WTC11 (cell line): ENCODE measurements around the gene KLHL22. TPM values are rescaled to one million over a fixed set of nuclear protein-coding genes. Genes with fewer than 3 reads are reported as not detected.

ENCODE experiments used
- ETV6 ChIP-seq: sonication (generic); formaldehyde crosslinking; IDR thresholded peaks from 2 replicates; pipeline ENCODE4 v1.8.1; 2022; ENCODE audit warnings: mild to moderate bottlenecking, missing genetic modification reagents
- FOXP1 ChIP-seq: sonication (generic); formaldehyde crosslinking; IDR thresholded peaks from 2 replicates; pipeline ENCODE4 v1.8.0; 2022; ENCODE audit warnings: missing genetic modification reagents, mild to moderate bottlenecking, moderate library complexity, borderline replicate concordance
- HMGA2 ChIP-seq: fragments of 250-450 bp; sonication (Bioruptor Pico); IDR thresholded peaks from 2 replicates; pipeline ENCODE4 v1.4.0; 2021; ENCODE audit warnings: mild to moderate bottlenecking, moderate library complexity
- JAZF1 ChIP-seq: fragments of 250-450 bp; sonication (Bioruptor Pico); IDR thresholded peaks from 2 replicates; pipeline ENCODE4 v1.9.0; 2021; ENCODE audit warnings: moderate library complexity, mild to moderate bottlenecking, inconsistent platforms
- MXD4 ChIP-seq: fragments of 250-450 bp; sonication (Bioruptor Pico); IDR thresholded peaks from 2 replicates; pipeline ENCODE4 v1.8.0; 2021; ENCODE audit warnings: mild to moderate bottlenecking, moderate library complexity, borderline replicate concordance
- MYBL2 ChIP-seq: sonication (generic); formaldehyde crosslinking; IDR thresholded peaks from 2 replicates; pipeline ENCODE4 v1.8.1; 2023; ENCODE audit warnings: mild to moderate bottlenecking, moderate library complexity, missing genetic modification reagents
- NR1H2 ChIP-seq: sonication (generic); formaldehyde crosslinking; IDR thresholded peaks from 2 replicates; pipeline ENCODE4 v1.9.0; 2021; ENCODE audit warnings: mild to moderate bottlenecking, moderate library complexity, missing genetic modification reagents
- NR3C1 ChIP-seq: sonication (generic); formaldehyde crosslinking; conservative IDR thresholded peaks from 2 replicates; pipeline ENCODE4 v1.8.1; 2023; ENCODE audit warnings: low read depth, mild to moderate bottlenecking, missing genetic modification reagents
- RELA ChIP-seq: sonication (generic); formaldehyde crosslinking; IDR thresholded peaks from 2 replicates; pipeline ENCODE4 v1.8.1; 2022; ENCODE audit warnings: missing genetic modification reagents, mild to moderate bottlenecking, borderline replicate concordance
- SMAD3 ChIP-seq: sonication (generic); formaldehyde crosslinking; IDR thresholded peaks from 2 replicates; pipeline ENCODE4 v1.8.0; 2022; ENCODE audit warnings: missing genetic modification reagents, mild to moderate bottlenecking, borderline replicate concordance
- SOX15 ChIP-seq: fragments of 250-450 bp; sonication (Bioruptor Pico); IDR thresholded peaks from 2 replicates; pipeline ENCODE4 v1.9.0; 2021; ENCODE audit warnings: mild to moderate bottlenecking
- ZBTB21 ChIP-seq: sonication (generic); formaldehyde crosslinking; IDR thresholded peaks from 2 replicates; pipeline ENCODE4 v1.8.1; 2023; ENCODE audit warnings: mild to moderate bottlenecking, missing genetic modification reagents, borderline replicate concordance
- total RNA-seq: library from RNA; stranded (reverse); gene quantifications from 3 replicates; pipeline ENCODE4 v1.2.3, GENCODE V29; 2021
- TF ChIP-seq, protein P1 (sequence below): sonication (generic); formaldehyde crosslinking; IDR thresholded peaks from 2 replicates; pipeline ENCODE4 v1.8.1; 2023; ENCODE audit warnings: mild to moderate bottlenecking, missing genetic modification reagents
- TF ChIP-seq, protein P2 (sequence below): sonication (generic); formaldehyde crosslinking; IDR thresholded peaks from 2 replicates; pipeline ENCODE4 v1.8.0; 2022; ENCODE audit warnings: mild to moderate bottlenecking, missing genetic modification reagents
- TF ChIP-seq, protein P3 (sequence below): sonication (generic); formaldehyde crosslinking; IDR thresholded peaks from 2 replicates; pipeline ENCODE4 v1.8.1; 2023; ENCODE audit warnings: mild to moderate bottlenecking, missing genetic modification reagents
- TF ChIP-seq, protein P4 (sequence below): sonication (generic); formaldehyde crosslinking; IDR thresholded peaks from 2 replicates; pipeline ENCODE4 v1.8.0; 2022; ENCODE audit warnings: mild to moderate bottlenecking, missing genetic modification reagents
- TF ChIP-seq, protein P5 (sequence below): fragments of 250-450 bp; sonication (Bioruptor Pico); conservative IDR thresholded peaks from 2 replicates; pipeline ENCODE4 v1.9.0; 2021; ENCODE audit warnings: mild to moderate bottlenecking
- TF ChIP-seq, protein P6 (sequence below): sonication (generic); formaldehyde crosslinking; IDR thresholded peaks from 2 replicates; pipeline ENCODE4 v1.8.0; 2023; ENCODE audit warnings: missing genetic modification reagents, mild to moderate bottlenecking, borderline replicate concordance
- TF ChIP-seq, protein P7 (sequence below): sonication (generic); formaldehyde crosslinking; IDR thresholded peaks from 2 replicates; pipeline ENCODE4 v1.8.1; 2022; ENCODE audit warnings: low read depth, missing genetic modification reagents, borderline replicate concordance
- TF ChIP-seq, protein P8 (sequence below): fragments of 250-450 bp; sonication (Bioruptor Pico); IDR thresholded peaks from 2 replicates; pipeline ENCODE4 v1.8.0; 2021; ENCODE audit warnings: mild to moderate bottlenecking
- TF ChIP-seq, protein P9 (sequence below): sonication (generic); formaldehyde crosslinking; IDR thresholded peaks from 2 replicates; pipeline ENCODE4 v1.8.0; 2022; ENCODE audit warnings: mild to moderate bottlenecking, missing genetic modification reagents

Gene KLHL22
- total RNA-seq, 1 experiment from 2014 or later, result 15.7 TPM

DNA sequence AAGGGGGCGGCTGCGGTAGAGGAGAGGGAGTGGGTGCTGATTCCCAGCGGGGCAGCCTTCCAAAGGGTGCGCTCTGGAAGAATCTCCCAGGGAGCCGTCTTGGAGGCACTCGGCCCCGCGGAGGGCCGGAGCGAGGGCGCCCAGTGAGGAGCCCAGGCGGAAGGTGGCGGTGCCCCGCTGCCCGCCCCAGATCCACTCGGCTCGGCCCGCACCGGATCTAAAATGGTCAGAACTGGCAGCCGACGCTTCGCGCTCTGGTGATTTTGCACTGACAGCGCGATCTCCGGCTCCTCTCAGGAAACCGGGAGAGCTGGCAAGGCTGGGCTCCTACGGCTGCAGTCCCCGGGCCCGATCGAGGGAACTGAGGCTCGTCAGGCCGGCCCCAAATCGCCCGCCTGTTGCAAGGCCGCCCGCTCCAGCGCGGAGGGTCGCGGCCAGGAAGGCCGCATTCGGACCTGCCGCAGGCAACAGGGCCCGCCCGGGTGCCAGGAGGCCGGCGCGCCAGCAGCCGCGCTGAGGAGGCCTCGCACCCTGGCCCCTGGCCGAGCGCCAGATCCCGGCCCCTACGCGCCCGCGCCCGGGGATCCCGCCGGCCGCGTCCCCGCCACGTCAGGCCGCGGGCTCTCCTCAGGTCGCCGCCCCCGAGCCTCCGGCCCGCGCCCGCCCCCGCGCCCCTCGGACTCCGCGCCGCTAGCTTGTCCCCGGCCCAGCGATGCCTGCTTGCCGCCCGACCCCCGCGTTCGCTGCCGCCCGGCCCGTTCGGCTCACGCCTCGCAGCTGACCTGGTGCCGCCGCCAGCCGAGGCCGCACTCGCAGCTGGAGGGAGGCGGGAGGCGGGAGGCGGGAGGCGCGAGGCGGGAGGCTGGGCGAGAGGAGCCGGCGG, at the start of gene KLHL22 (continued):
- TF ChIP-seq SMAD3 (CRISPR knock-in tag) (no peak), JAZF1 (CRISPR knock-in tag) (no peak), MXD4 (no peak), SOX15 (CRISPR knock-in tag) (no peak), ETV6 (CRISPR knock-in tag) (no peak; the same call in 1 of the 2 replicates), MYBL2 (CRISPR knock-in tag) (no peak), NR1H2 (CRISPR knock-in tag) (no peak), NR3C1 (CRISPR knock-in tag) (no peak), RELA (CRISPR knock-in tag) (no peak), ZBTB21 (no peak), HMGA2 (CRISPR knock-in tag) (no peak), FOXP1 (CRISPR knock-in tag) (no peak)
- TF ChIP-seq, protein P1, sequence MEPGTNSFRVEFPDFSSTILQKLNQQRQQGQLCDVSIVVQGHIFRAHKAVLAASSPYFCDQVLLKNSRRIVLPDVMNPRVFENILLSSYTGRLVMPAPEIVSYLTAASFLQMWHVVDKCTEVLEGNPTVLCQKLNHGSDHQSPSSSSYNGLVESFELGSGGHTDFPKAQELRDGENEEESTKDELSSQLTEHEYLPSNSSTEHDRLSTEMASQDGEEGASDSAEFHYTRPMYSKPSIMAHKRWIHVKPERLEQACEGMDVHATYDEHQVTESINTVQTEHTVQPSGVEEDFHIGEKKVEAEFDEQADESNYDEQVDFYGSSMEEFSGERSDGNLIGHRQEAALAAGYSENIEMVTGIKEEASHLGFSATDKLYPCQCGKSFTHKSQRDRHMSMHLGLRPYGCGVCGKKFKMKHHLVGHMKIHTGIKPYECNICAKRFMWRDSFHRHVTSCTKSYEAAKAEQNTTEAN (CRISPR knock-in tag), result no peak
- TF ChIP-seq, protein P2, sequence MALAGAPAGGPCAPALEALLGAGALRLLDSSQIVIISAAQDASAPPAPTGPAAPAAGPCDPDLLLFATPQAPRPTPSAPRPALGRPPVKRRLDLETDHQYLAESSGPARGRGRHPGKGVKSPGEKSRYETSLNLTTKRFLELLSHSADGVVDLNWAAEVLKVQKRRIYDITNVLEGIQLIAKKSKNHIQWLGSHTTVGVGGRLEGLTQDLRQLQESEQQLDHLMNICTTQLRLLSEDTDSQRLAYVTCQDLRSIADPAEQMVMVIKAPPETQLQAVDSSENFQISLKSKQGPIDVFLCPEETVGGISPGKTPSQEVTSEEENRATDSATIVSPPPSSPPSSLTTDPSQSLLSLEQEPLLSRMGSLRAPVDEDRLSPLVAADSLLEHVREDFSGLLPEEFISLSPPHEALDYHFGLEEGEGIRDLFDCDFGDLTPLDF, result no peak
- TF ChIP-seq, protein P3, sequence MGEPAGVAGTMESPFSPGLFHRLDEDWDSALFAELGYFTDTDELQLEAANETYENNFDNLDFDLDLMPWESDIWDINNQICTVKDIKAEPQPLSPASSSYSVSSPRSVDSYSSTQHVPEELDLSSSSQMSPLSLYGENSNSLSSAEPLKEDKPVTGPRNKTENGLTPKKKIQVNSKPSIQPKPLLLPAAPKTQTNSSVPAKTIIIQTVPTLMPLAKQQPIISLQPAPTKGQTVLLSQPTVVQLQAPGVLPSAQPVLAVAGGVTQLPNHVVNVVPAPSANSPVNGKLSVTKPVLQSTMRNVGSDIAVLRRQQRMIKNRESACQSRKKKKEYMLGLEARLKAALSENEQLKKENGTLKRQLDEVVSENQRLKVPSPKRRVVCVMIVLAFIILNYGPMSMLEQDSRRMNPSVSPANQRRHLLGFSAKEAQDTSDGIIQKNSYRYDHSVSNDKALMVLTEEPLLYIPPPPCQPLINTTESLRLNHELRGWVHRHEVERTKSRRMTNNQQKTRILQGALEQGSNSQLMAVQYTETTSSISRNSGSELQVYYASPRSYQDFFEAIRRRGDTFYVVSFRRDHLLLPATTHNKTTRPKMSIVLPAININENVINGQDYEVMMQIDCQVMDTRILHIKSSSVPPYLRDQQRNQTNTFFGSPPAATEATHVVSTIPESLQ (CRISPR knock-in tag), result no peak
- TF ChIP-seq, protein P4, sequence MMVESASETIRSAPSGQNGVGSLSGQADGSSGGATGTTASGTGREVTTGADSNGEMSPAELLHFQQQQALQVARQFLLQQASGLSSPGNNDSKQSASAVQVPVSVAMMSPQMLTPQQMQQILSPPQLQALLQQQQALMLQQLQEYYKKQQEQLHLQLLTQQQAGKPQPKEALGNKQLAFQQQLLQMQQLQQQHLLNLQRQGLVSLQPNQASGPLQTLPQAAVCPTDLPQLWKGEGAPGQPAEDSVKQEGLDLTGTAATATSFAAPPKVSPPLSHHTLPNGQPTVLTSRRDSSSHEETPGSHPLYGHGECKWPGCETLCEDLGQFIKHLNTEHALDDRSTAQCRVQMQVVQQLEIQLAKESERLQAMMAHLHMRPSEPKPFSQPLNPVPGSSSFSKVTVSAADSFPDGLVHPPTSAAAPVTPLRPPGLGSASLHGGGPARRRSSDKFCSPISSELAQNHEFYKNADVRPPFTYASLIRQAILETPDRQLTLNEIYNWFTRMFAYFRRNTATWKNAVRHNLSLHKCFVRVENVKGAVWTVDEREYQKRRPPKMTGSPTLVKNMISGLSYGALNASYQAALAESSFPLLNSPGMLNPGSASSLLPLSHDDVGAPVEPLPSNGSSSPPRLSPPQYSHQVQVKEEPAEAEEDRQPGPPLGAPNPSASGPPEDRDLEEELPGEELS (CRISPR knock-in tag), result peak; percentile 57
- TF ChIP-seq, protein P5, sequence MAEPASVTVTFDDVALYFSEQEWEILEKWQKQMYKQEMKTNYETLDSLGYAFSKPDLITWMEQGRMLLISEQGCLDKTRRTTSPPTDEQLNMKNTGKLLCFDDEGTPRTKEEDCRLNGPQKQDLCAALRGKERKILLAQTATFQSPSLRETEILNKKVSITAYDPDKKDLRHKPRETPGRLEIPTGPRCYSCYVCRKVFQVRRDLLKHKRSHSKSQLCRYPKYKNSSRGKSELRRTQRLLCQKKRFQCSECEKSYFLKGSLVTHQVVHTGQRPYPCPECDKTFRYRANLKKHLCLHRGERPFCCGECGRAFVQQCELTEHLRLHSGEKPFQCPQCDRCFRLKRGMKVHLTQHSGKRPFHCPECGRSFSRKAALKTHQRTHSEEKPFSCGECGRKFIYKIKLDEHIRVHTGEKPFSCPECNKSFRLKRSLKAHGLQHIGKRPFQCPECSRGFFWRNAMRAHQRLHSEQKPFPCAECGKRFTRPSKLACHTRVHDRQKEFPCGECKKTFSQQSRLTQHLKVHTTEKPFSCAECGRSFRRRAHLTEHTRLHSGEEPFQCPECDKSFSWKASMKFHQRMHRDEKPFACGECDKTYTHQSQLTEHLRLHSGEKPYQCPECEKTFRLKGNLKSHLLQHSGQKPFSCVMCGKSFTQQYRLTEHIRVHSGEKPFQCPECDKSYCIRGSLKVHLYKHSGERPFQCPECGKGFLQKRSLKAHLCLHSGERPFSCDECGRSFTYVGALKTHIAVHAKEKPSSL (CRISPR knock-in tag), result no peak
- TF ChIP-seq, protein P6, sequence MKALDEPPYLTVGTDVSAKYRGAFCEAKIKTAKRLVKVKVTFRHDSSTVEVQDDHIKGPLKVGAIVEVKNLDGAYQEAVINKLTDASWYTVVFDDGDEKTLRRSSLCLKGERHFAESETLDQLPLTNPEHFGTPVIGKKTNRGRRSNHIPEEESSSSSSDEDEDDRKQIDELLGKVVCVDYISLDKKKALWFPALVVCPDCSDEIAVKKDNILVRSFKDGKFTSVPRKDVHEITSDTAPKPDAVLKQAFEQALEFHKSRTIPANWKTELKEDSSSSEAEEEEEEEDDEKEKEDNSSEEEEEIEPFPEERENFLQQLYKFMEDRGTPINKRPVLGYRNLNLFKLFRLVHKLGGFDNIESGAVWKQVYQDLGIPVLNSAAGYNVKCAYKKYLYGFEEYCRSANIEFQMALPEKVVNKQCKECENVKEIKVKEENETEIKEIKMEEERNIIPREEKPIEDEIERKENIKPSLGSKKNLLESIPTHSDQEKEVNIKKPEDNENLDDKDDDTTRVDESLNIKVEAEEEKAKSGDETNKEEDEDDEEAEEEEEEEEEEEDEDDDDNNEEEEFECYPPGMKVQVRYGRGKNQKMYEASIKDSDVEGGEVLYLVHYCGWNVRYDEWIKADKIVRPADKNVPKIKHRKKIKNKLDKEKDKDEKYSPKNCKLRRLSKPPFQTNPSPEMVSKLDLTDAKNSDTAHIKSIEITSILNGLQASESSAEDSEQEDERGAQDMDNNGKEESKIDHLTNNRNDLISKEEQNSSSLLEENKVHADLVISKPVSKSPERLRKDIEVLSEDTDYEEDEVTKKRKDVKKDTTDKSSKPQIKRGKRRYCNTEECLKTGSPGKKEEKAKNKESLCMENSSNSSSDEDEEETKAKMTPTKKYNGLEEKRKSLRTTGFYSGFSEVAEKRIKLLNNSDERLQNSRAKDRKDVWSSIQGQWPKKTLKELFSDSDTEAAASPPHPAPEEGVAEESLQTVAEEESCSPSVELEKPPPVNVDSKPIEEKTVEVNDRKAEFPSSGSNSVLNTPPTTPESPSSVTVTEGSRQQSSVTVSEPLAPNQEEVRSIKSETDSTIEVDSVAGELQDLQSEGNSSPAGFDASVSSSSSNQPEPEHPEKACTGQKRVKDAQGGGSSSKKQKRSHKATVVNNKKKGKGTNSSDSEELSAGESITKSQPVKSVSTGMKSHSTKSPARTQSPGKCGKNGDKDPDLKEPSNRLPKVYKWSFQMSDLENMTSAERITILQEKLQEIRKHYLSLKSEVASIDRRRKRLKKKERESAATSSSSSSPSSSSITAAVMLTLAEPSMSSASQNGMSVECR (CRISPR knock-in tag), result no peak
- TF ChIP-seq, protein P7, sequence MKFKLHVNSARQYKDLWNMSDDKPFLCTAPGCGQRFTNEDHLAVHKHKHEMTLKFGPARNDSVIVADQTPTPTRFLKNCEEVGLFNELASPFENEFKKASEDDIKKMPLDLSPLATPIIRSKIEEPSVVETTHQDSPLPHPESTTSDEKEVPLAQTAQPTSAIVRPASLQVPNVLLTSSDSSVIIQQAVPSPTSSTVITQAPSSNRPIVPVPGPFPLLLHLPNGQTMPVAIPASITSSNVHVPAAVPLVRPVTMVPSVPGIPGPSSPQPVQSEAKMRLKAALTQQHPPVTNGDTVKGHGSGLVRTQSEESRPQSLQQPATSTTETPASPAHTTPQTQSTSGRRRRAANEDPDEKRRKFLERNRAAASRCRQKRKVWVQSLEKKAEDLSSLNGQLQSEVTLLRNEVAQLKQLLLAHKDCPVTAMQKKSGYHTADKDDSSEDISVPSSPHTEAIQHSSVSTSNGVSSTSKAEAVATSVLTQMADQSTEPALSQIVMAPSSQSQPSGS (CRISPR knock-in tag), result no peak
- TF ChIP-seq, protein P8, sequence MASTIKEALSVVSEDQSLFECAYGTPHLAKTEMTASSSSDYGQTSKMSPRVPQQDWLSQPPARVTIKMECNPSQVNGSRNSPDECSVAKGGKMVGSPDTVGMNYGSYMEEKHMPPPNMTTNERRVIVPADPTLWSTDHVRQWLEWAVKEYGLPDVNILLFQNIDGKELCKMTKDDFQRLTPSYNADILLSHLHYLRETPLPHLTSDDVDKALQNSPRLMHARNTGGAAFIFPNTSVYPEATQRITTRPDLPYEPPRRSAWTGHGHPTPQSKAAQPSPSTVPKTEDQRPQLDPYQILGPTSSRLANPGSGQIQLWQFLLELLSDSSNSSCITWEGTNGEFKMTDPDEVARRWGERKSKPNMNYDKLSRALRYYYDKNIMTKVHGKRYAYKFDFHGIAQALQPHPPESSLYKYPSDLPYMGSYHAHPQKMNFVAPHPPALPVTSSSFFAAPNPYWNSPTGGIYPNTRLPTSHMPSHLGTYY (CRISPR knock-in tag), result no peak
- TF ChIP-seq, protein P9, sequence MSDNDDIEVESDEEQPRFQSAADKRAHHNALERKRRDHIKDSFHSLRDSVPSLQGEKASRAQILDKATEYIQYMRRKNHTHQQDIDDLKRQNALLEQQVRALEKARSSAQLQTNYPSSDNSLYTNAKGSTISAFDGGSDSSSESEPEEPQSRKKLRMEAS (CRISPR knock-in tag), result peak; percentile 4; the same call in 1 of the 2 replicates
